DMS153 (cell line): ENCODE data around the gene CTNNA3.
"Not testable (repeated sequence)": the region's sequence is repeated elsewhere in the genome, so short reads cannot be mapped to it uniquely, and the experiment has no call there.

Experiments
- DNase-seq: peaks from one replicate; lab custom pipeline; 2025; lab: John Stamatoyannopoulos, UW

The CTNNA3 gene

GRCh38 chr10:67506083-67506756 is 189.8 kb downstream of the CTNNA3 start:
- no peak for DNase-seq

GRCh38 chr10:67492317-67493019 is 203.5 kb downstream of the CTNNA3 start:
- no peak for DNase-seq

GRCh38 chr10:67487906-67488619 is 207.9 kb downstream of the CTNNA3 start:
- DNase-seq: no peak

GRCh38 chr10:67487199-67487598 is 208.8 kb downstream of the CTNNA3 start:
- DNase-seq: no peak

- no peak for DNase-seq
These were observed 218.1 kb downstream of the CTNNA3 start for GRCh38 chr10:67477868-67478267.

GRCh38 chr10:67476201-67476600 is 219.8 kb downstream of the CTNNA3 start:
- DNase-seq: no peak

GRCh38 chr10:67473850-67474633 is 222.0 kb downstream of the CTNNA3 start:
- DNase-seq: no peak

GRCh38 chr10:67471022-67471421 is 225.0 kb downstream of the CTNNA3 start:
- no peak for DNase-seq

GRCh38 chr10:67464278-67464677 is 231.7 kb downstream of the CTNNA3 start:
- DNase-seq: no peak

GRCh38 chr10:67452892-67453291 is 243.1 kb downstream of the CTNNA3 start:
- DNase-seq: no peak

- DNase-seq: no peak
These were observed 257.2 kb downstream of the CTNNA3 start for GRCh38 chr10:67438605-67439304.

- DNase-seq: no peak
These were observed 262.7 kb downstream of the CTNNA3 start for GRCh38 chr10:67433276-67433675.

GRCh38 chr10:67402620-67403019 is 293.4 kb downstream of the CTNNA3 start:
- no peak for DNase-seq

- DNase-seq: no peak
These were observed 294.3 kb downstream of the CTNNA3 start for GRCh38 chr10:67401711-67402110.

- not testable (repeated sequence) for DNase-seq
These were observed 309.0 kb downstream of the CTNNA3 start for GRCh38 chr10:67386841-67387533.

GRCh38 chr10:67386260-67386659 is 309.7 kb downstream of the CTNNA3 start:
- no peak for DNase-seq

- DNase-seq: no peak
These were observed 310.4 kb downstream of the CTNNA3 start for GRCh38 chr10:67385566-67385965.

- no peak for DNase-seq
These were observed 310.9 kb downstream of the CTNNA3 start for GRCh38 chr10:67385089-67385488.

- no peak for DNase-seq
These were observed 364.7 kb downstream of the CTNNA3 start for GRCh38 chr10:67331121-67331910.
